RWPE1 (cell line): ENCODE data around the gene HSPB6.

Experiments
- CTCF ChIA-PET: fragments of 350-600 bp; sonication (Branson Sonifier 250); formaldehyde crosslinking; extraction: SDS; loops from one replicate; lab custom pipeline; 2021; lab: Yijun Ruan, JAX
- POLR2A ChIA-PET: fragments of 400-600 bp; formaldehyde crosslinking; extraction: SDS; loops from one replicate; lab custom pipeline; 2020; ENCODE audit warnings: antibody characterized with exemption; ENCODE audit not compliant: low non-redundant PET; lab: Yijun Ruan, JAX
- DNase-seq: peaks from one replicate; pipeline ENCODE4 v3.0.0; 2012; ENCODE audit warnings: low spot score
- H3K27ac ChIP-seq: fragments of 450-650 bp; 2 replicates; pipeline ENCODE4 v1.5.1; 2017
- TF ChIP-seq, protein P1 (sequence below): fragments of 450-650 bp; conservative IDR thresholded peaks from 2 replicates; pipeline ENCODE4 v1.5.1; 2017; ENCODE audit warnings: low read depth, mild to moderate bottlenecking

HSPB6 gene

GRCh38 chr19:35741203-35741515 is 15.7 kb downstream of the HSPB6 start:
- CTCF ChIA-PET: interaction anchor here (0.8 kb wide), 1 partner anchor 18 kb away, joined by 3 read pairs; no protein-coding TSS in a partner anchor
- TF ChIP-seq, protein P1, sequence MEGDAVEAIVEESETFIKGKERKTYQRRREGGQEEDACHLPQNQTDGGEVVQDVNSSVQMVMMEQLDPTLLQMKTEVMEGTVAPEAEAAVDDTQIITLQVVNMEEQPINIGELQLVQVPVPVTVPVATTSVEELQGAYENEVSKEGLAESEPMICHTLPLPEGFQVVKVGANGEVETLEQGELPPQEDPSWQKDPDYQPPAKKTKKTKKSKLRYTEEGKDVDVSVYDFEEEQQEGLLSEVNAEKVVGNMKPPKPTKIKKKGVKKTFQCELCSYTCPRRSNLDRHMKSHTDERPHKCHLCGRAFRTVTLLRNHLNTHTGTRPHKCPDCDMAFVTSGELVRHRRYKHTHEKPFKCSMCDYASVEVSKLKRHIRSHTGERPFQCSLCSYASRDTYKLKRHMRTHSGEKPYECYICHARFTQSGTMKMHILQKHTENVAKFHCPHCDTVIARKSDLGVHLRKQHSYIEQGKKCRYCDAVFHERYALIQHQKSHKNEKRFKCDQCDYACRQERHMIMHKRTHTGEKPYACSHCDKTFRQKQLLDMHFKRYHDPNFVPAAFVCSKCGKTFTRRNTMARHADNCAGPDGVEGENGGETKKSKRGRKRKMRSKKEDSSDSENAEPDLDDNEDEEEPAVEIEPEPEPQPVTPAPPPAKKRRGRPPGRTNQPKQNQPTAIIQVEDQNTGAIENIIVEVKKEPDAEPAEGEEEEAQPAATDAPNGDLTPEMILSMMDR: no peak; the same call in 1 of the 2 replicates

DNA sequence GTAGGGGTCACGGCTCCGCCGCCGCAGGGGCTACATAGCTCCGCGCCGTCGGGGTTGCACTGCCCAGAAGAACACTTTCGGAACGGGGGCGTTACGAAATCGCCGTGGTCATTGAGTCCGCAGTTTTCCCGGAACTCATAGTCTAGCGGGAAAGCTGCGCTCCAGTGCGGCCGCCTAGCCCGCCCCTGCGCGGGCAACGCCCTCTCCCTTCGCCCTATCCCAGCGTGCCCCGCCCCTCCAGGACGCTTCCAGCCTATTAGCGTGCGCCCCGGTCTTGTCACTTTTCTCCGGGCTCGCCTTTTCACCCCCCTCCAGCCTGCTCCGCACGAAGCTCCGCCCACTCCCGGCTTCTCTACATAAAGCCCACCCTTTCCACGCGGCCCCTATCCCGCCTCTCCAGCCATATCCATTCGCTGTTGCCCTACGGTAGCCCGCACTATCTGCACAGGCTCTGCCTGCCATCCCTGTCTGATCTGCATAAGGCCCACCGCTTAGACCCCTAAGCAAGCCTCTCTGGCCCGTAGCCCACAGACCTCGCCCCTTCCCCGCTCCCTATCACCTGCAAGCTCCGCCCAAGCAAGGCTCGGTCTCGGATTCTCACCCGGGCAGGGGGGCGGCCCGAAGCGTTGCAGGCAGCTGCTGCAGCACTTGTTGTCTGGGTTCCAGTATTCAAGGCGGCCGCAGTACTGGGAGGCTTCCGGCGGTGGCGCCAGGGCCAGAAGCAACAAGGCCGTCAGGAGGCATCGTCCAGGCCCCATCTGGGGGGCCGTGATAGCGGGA is 16.2 kb downstream of the HSPB6 start:
- TF ChIP-seq, protein P1: no peak
- POLR2A ChIA-PET: interaction anchor here (1.4 kb wide), 1 partner anchor 22 kb away, joined by 4 read pairs; no protein-coding TSS in a partner anchor
- CTCF ChIA-PET: interaction anchor here (0.8 kb wide), 1 partner anchor 18 kb away, joined by 3 read pairs; no protein-coding TSS in a partner anchor
- peak overlapping the region; percentile 87 for H3K27ac ChIP-seq
- DNase-seq: peak; percentile 99

More at GRCh38 chr19:35741203-35741515, 15.7 kb downstream of the HSPB6 start:
- POLR2A ChIA-PET: interaction anchor here (1.4 kb wide), 1 partner anchor 22 kb away, joined by 4 read pairs; no protein-coding TSS in a partner anchor
- H3K27ac ChIP-seq: peak overlapping the region; percentile 87
- DNase-seq: no peak

DNA sequence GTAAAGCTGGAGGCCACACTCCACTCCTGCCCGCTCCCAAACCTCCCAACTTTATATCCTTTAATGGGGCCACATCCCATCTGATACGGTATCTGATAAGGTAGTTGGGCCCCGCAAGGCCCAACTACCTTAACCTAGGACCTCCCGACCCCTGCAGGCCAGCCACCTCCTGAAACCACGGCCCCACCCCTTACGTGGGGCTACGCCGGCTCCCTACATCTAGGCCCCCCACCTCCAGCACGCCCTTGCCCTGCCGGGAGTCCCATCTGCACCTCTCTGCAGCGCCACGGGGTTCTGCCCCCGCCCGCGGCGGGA is 16.8 kb downstream of the HSPB6 start:
- POLR2A ChIA-PET: interaction anchor here (1.4 kb wide), 1 partner anchor 21 kb away, joined by 4 read pairs; no protein-coding TSS in a partner anchor
- no peak for DNase-seq
- TF ChIP-seq, protein P1: no peak
- CTCF ChIA-PET: interaction anchor here (0.8 kb wide), 1 partner anchor 17 kb away, joined by 3 read pairs; no protein-coding TSS in a partner anchor
- H3K27ac ChIP-seq: peak overlapping the region; percentile 87

GRCh38 chr19:35739275-35740107 is 17.3 kb downstream of the HSPB6 start:
- TF ChIP-seq, protein P1: no peak
- no peak for DNase-seq
- CTCF ChIA-PET: no interaction called here
- H3K27ac ChIP-seq: peak overlapping the region; percentile 87
- POLR2A ChIA-PET: interaction anchor here (1.4 kb wide), 1 partner anchor 21 kb away, joined by 4 read pairs; no protein-coding TSS in a partner anchor

DNA sequence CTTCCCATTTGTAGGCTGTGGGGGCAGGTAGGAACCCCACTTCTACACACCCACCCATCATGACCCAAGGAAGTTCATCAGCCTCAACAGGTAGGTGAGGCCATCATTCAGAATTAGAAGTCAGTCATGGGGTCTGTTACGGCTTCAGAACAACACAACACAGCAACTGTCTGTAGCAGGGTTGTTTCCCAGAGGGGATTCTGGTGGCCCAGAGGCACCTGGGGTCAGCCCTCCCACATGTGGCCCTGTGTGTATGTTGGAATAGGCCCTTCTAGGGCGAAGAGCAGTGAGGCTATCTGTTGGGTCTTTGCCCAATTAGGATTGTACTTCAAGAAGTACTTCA is 18.0 kb downstream of the HSPB6 start:
- DNase-seq: no peak
- ChIA-PET CTCF (no interaction called here), POLR2A (no interaction called here)
- peak overlapping the region; percentile 87 for H3K27ac ChIP-seq
- TF ChIP-seq, protein P1: no peak
